DLD1 (cell line): ENCODE results near the gene L3MBTL4.
"Not testable (repeated sequence)": the region's sequence is repeated elsewhere in the genome, so short reads cannot be mapped to it uniquely, and the experiment has no call there.

Experiments used
- in situ Hi-C: cut with HindIII; loops from 2 replicates; pipeline ENCODE4 v1.10.0; 2017; ENCODE audit warnings: low sequenced_read_pairs

Gene L3MBTL4

GRCh38 chr18:6315517-6316331 lies 99.0 kb downstream of the L3MBTL4 start:
- in situ Hi-C loops = no loop called here

GRCh38 chr18:6313415-6313814 lies 101.3 kb downstream of the L3MBTL4 start:
- in situ Hi-C loops = no loop called here

DNA sequence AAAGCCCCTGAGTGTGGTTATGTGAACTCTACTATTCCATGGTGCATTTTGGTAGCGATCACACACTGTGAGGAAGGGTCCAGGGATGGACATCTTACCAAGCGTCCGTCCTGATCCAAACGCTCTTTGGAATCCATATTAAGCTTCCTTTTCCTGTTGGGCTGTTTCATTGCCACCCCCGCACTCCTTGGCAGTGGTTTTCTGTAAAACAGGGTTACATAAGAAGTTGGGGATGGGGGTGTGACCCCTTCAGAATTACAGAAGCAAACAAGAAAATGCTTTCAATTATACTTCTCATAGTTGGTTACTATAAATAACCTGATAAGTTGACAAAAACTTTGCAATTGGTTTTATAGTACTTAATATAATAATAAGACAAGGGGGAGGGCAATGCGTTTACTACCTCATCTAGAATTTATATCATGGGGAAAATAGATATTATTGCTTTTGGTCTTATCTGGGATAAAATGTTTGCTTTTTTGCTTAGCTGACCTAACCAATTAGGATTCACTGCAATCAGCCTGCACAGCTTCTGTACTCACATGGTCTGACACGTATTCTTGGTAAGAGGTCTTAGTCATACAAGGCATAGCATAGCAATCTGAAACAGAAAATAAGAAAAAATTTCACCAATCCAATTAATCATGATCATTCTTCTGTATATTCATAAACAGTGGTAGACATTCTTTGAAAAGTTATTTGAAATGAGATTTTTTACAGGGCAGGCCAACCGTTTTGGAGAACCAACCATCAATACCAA lies 103.1 kb downstream of the L3MBTL4 start:
- in situ Hi-C loops = no loop called here

- in situ Hi-C loops = no loop called here
Measured at GRCh38 chr18:6310714-6311113, 104.0 kb downstream of the L3MBTL4 start.

DNA sequence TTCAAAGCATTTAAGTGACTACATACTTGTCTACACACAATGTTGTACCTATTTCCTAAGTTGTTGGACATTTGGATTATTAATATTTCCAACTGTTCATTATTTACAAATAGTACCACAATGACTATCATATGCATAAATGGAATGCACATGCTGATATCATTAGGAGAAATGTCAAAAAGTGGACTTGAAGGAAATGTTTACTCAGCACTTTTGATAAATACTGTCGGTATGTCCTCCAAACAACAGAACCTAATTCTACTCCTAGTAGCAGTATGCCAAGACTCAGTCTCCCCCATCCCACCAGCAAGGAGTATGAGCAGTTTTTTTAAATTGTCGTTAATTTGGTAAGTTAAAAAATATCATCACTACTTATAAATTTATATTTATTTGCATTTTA lies 116.8 kb downstream of the L3MBTL4 start:
- in situ Hi-C loops = no loop called here

GRCh38 chr18:6294148-6294784 lies 120.4 kb downstream of the L3MBTL4 start:
- in situ Hi-C loops = no loop called here

- in situ Hi-C loops = no loop called here
Measured at GRCh38 chr18:6289843-6290242, 124.9 kb downstream of the L3MBTL4 start.

- in situ Hi-C loops = no loop called here
Measured at GRCh38 chr18:6286585-6286984, 128.1 kb downstream of the L3MBTL4 start.

DNA sequence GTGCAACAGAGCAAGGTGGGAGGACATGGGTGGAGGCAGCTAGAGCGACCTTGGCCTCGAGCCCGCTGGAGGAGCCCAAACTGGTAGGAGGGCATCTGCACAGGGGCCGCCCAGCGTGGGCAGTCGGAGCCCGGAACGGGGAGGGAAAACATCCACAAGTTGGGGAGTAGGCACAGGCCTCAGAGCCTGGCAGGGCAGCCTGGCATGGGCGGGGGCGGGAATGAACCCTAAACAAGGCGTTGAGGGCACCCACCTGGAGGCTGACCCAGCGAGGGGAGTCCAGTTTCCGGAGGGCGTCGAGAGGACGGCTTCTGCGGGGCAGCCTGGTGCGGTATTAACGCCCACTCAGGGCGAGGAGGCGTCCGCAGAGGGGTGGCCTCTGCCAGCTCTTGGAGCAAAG lies 129.9 kb downstream of the L3MBTL4 start:
- in situ Hi-C loops = no loop called here

DNA sequence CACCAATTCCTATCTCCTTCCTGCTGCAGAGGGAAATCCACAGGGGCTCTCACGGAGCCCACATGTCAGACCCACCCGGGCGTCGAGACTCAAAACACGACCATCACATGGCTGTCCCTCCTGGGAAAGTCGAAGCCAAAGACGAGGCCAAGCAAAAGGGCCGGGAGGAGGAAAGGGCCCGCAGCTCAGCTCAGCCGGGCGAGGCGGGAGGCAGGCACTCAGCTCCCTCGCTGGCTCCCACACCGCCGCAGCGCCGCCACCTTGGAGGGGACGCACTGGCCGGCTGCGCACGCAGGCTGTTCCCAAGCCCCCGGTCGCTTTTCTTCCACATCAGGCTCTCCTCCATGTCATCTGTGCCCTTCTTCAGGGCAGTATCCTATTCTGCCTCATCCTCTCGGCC lies 130.4 kb downstream of the L3MBTL4 start:
- in situ Hi-C loops = no loop called here

DNA sequence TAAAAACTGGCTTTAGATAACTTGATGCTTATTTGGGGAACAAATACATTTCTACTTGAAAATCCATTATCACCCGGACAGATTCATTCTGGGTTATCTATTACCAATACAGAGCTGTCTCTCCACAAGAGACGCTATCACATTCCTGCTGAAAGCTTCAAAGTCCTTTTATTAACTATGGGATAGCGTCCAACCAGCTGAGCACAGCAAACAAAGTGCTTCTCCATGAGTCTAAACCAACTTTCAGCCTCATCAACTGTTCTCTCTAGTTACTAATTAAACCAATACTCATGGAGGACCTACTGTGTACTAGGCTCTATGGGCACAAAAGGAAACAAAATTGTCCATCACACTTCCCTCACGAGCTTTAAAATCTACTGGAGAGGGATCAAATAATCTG lies 132.8 kb downstream of the L3MBTL4 start:
- in situ Hi-C loops = no loop called here

- in situ Hi-C loops = no loop called here
Measured at GRCh38 chr18:6280211-6280743, 134.4 kb downstream of the L3MBTL4 start.

GRCh38 chr18:6279308-6279707 lies 135.4 kb downstream of the L3MBTL4 start:
- in situ Hi-C loops = no loop called here

DNA sequence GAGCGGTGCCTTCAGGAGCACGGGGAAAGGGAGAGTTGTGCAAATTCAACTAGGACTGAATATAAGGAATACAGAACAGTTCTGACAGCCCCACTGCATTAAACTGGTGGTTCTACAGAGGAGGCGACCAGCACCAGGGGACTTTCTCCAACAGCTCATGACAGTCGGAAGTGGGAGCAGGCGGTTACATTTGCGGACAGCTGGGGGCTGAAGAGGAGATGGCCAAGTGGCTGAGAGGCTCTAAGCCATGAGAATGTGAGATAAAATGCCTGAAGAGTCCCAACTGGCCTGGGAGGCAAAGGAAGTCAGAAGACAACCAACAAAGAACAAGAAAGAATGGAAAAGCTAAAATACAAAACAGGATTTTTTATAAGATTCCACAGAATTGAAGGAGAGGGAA lies 141.3 kb downstream of the L3MBTL4 start:
- in situ Hi-C loops = no loop called here

- in situ Hi-C loops = not testable (repeated sequence)
Measured at GRCh38 chr18:6272144-6272543, 142.6 kb downstream of the L3MBTL4 start.

DNA sequence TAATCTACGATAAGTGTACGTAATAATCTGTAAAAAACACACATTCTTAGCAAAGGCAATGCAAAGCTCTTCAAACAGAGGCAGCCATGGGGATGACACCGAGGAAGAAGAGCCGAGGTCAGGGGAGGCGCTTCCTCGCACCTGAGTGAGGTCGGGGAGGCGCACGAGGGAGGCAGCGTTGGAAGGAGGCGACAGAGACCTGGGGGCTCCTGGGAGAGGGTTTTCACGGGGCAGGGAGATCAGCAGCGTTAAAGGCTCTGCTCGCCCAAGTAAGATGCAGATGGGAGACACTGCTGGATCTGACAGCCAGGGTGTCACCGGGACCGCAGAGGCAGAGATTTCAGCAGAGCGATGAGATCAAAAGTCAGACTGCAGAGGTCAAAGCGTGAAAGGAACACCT lies 143.1 kb downstream of the L3MBTL4 start:
- in situ Hi-C loops = no loop called here

GRCh38 chr18:6270771-6271216 lies 143.9 kb downstream of the L3MBTL4 start:
- in situ Hi-C loops = no loop called here

- in situ Hi-C loops = no loop called here
Measured at GRCh38 chr18:6269660-6270332, 144.9 kb downstream of the L3MBTL4 start.

DNA sequence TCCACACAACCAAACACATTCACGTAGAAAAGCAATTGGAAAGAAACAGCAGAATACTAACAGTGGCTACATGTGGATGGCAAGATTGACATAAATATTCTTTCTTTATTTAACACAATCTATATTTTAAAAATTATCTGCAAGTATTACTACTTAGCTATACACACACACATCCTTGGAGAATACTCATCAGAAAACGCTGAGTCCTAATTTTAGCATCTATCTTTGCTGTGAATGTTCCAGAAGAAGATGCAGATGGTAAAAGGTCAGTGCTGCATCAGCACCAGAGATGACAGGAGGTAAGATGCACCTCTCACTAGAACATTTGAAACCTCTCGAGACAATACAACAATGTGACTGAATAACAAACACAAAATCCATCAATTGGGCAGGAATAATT lies 148.5 kb downstream of the L3MBTL4 start:
- in situ Hi-C loops = no loop called here

DNA sequence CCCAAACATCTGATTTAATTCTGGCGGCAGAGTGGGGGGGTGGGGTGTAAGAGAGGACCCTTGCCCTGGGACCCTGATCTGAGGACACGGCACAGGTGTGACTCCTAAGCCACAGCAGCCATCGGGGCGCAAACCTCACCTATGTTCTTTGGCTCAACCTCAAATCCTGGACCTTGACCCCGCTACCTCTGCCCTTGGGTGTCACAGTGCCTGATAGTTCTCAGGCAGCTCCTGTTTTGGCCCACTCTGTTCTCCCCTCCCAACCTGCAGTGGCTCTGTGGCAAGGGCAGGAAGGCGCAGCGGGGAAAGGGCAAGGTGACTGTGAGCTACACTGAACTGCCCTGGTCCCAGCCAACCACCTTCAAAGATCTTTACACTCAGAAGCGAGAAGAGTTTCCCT lies 152.8 kb downstream of the L3MBTL4 start:
- in situ Hi-C loops = no loop called here

GRCh38 chr18:6259324-6259723 lies 155.4 kb downstream of the L3MBTL4 start:
- in situ Hi-C loops = not testable (repeated sequence)
